Natural killer cell (primary cell): ENCODE results near the gene ARHGEF11. TPM values are rescaled to one million over a fixed set of nuclear protein-coding genes. Genes with fewer than 3 reads are reported as not detected.
"Not testable (repeated sequence)": the region's sequence is repeated elsewhere in the genome, so short reads cannot be mapped to it uniquely, and the experiment has no call there.

Experiments
- ATAC-seq, 3 donors: fragments of 150-1000 bp in 2 of 3; fragments of 200-7000 bp in 1 of 3; cut with Tn5 transposase; 1 replicate in 1 of 3; 2 replicates in 2 of 3; pipeline ENCODE4 v1.10.0; 2021; ENCODE audit warnings: mild to moderate bottlenecking in 2 of 3, moderate library complexity in 2 of 3
- DNase-seq, 2 donors: peaks; one replicate each; pipeline versions ENCODE4 v3.0.0 to v3.0.0-alpha.2; 2013 to 2021; ENCODE audit warnings: mixed read lengths in 1 of 2
- H3K27ac ChIP-seq: one replicate; pipeline ENCODE4 v1.5.1; 2013; ENCODE audit warnings: mild to moderate bottlenecking, low read length
- H3K27me3 ChIP-seq: one replicate; pipeline ENCODE4 v1.6.1; 2013; ENCODE audit warnings: low read length; ENCODE audit not compliant: control insufficient read depth, insufficient read depth
- H3K36me3 ChIP-seq: one replicate; pipeline ENCODE4 v1.6.1; 2013; ENCODE audit warnings: low read length; ENCODE audit not compliant: control insufficient read depth, insufficient read depth
- H3K4me1 ChIP-seq: one replicate; pipeline ENCODE4 v1.6.1; 2013; ENCODE audit warnings: low read length; ENCODE audit not compliant: control insufficient read depth, insufficient read depth
- H3K4me3 ChIP-seq: one replicate; pipeline ENCODE4 v1.5.1; 2013; ENCODE audit warnings: low read length
- H3K9me3 ChIP-seq: one replicate; pipeline ENCODE4 v1.6.1; 2013; ENCODE audit warnings: low read length; ENCODE audit not compliant: control insufficient read depth, insufficient read depth
- H3K27ac Mint-ChIP-seq, 2 donors: one replicate each; pipeline ENCODE4 v1.8.0; 2022; ENCODE audit warnings: mild to moderate bottlenecking in 2 of 2, mixed read lengths in 2 of 2, moderate library complexity in 1 of 2
- H3K27me3 Mint-ChIP-seq, 2 donors: one replicate each; pipeline ENCODE4 v1.8.0; 2022; ENCODE audit warnings: low read depth in 2 of 2, mixed read lengths in 2 of 2
- H3K36me3 Mint-ChIP-seq: one replicate; pipeline ENCODE4 v1.8.0; 2022; ENCODE audit warnings: mixed read lengths
- H3K4me1 Mint-ChIP-seq, 2 donors: one replicate each; pipeline ENCODE4 v1.8.0; 2022; ENCODE audit warnings: mixed read lengths in 2 of 2
- H3K4me3 Mint-ChIP-seq: one replicate; pipeline ENCODE4 v1.8.0; 2022; ENCODE audit warnings: mild to moderate bottlenecking, moderate library complexity, mixed read lengths
- H3K9me3 Mint-ChIP-seq, 2 donors: one replicate each; pipeline ENCODE4 v1.8.0; 2022; ENCODE audit warnings: mixed read lengths in 2 of 2
- CTCF ChIP-seq: fragments of 200-600 bp; IDR thresholded peaks from one replicate; pipeline ENCODE4 v1.8.0; 2022; ENCODE audit warnings: antibody characterized with exemption
- WGBS: methylation state at CpG from one replicate; pipeline ENCODE4 v1.1.7; 2013; ENCODE audit warnings: missing lambda C conversion rate; ENCODE audit not compliant: insufficient coverage; 5-methylcytosine and 5-hydroxymethylcytosine counted together
- intact Hi-C: fragments of 100-400 bp; cut with micrococcal nuclease; formaldehyde crosslinking; loops from one replicate; pipeline ENCODE4 v1.14.2; 2022
- total RNA-seq, 4 donors: library from RNA; stranded (reverse); fragments of 120-200 nt in 1 of 4; gene quantifications; one replicate each; pipeline versions ENCODE4 v1.2.3 to v1.2.4, GENCODE V29; 2013 to 2022

Gene ARHGEF11
- total RNA-seq, 3 donors from 2014 or later (not counting 1 experiment from before 2014, with no cell fraction given) = 1.7 to 2.8 (median 2.4) TPM

- H3K4me3 Mint-ChIP-seq = no peak overlapping the region
- intact Hi-C loops = no loop called here
- peaks cover 4 to 6% of the 10 kb centered on the region in 2 donors for H3K4me1 Mint-ChIP-seq
- no peaks in the 10 kb centered on the region for H3K36me3 ChIP-seq
- no peak for TF ChIP-seq CTCF
- H3K9me3 Mint-ChIP-seq = no peaks in the 10 kb centered on the region
- WGBS = 89% methylated on average over 2 of the region's 2 CpGs
- DNase-seq (no peak), ATAC-seq (no peak)
- H3K36me3 Mint-ChIP-seq = no peaks in the 10 kb centered on the region
- H3K9me3 ChIP-seq = no peaks in the 10 kb centered on the region
- H3K27ac Mint-ChIP-seq = no peak overlapping the region
- no peaks in the 10 kb centered on the region for H3K27me3 ChIP-seq
- H3K27me3 Mint-ChIP-seq = peaks cover 26 to 40% of the 10 kb centered on the region in 2 donors
- peaks cover 4% of the 10 kb centered on the region for H3K4me1 ChIP-seq
- H3K27ac ChIP-seq = no peak overlapping the region
- no peak overlapping the region for H3K4me3 ChIP-seq
Observed at GRCh38 chr1:157069601-157070000, 24.1 kb upstream of the ARHGEF11 start.

- H3K27me3 Mint-ChIP-seq = peaks cover 38 to 60% of the 10 kb centered on the region in 2 donors
- DNase-seq, H3K27me3 ChIP-seq, ATAC-seq, H3K36me3 ChIP-seq, H3K4me3 Mint-ChIP-seq, intact Hi-C loops, H3K27ac Mint-ChIP-seq, H3K27ac ChIP-seq, H3K9me3 ChIP-seq, H3K4me3 ChIP-seq, H3K4me1 Mint-ChIP-seq, H3K4me1 ChIP-seq, H3K9me3 Mint-ChIP-seq: not testable (repeated sequence)
- H3K36me3 Mint-ChIP-seq = peaks cover 22% of the 10 kb centered on the region
- WGBS = 71% methylated on average over 3 of the region's 3 CpGs
Observed at GRCh38 chr1:157059241-157059640, 13.7 kb upstream of the ARHGEF11 start.

GRCh38 chr1:157056269-157056668 lies 10.7 kb upstream of the ARHGEF11 start:
- H3K9me3 ChIP-seq = no peaks in the 10 kb centered on the region
- peaks cover 41 to 55% of the 10 kb centered on the region in 2 donors for H3K27me3 Mint-ChIP-seq
- H3K9me3 Mint-ChIP-seq = no peaks in the 10 kb centered on the region
- H3K36me3 Mint-ChIP-seq = peaks cover 14% of the 10 kb centered on the region
- no peak for TF ChIP-seq CTCF
- peaks cover 9% of the 10 kb centered on the region for H3K27me3 ChIP-seq
- no peak overlapping the region for H3K4me3 Mint-ChIP-seq
- intact Hi-C loops = no loop called here
- no peaks in the 10 kb centered on the region for H3K36me3 ChIP-seq
- no peak overlapping the region for H3K4me3 ChIP-seq
- no peak overlapping the region for H3K27ac ChIP-seq
- no peaks in the 10 kb centered on the region for H3K4me1 ChIP-seq
- DNase-seq (no peak), ATAC-seq (no peak)
- no CpG with 5 or more reads among the region's 1 CpG for WGBS
- H3K27ac Mint-ChIP-seq = no peak overlapping the region
- no peaks in the 10 kb centered on the region for H3K4me1 Mint-ChIP-seq

- ATAC-seq, H3K36me3 Mint-ChIP-seq, H3K4me3 ChIP-seq, H3K27ac ChIP-seq, H3K4me3 Mint-ChIP-seq, H3K27me3 ChIP-seq, H3K36me3 ChIP-seq, H3K27ac Mint-ChIP-seq, H3K9me3 ChIP-seq, intact Hi-C loops, H3K9me3 Mint-ChIP-seq, DNase-seq, H3K4me1 Mint-ChIP-seq, H3K4me1 ChIP-seq: not testable (repeated sequence)
- H3K27me3 Mint-ChIP-seq = peaks cover 39 to 55% of the 10 kb centered on the region in 2 donors
- 72% methylated on average over 2 of the region's 5 CpGs for WGBS
Observed at GRCh38 chr1:157055729-157056128, 10.2 kb upstream of the ARHGEF11 start.
